Islet of Langerhans (tissue), 1 donor: ENCODE results near the gene CCR6.

Experiments
- FAIRE-seq: peaks from one replicate; lab custom pipeline; 2011; peaks lifted over from hg19 to GRCh38; lab: Jason Lieb, UNC

Gene CCR6

DNA sequence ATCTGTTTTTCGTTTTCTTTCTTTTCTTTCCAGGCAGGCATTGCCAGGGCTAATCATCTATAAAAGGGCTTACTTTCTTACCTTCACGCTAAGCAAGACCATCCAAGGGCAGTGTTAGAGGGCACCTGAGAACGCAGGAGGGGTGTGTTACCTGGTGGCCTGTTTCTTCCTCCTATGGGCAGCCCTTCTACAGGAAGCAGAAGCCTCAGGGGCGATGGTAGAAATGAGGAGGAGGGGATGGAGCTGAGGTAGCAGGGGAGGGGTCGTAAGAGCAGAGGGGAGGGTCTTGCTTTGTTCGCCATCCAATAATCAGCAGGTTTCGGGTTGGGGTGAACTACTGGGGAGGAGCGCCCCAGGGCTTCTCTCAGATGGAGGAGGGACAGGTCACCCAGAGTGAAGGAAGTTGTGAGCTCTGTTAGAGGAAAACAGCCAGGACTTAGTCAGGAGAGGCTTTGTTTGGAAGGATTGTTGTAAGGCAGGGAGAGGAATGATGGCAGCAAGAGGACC lies 1.5 kb upstream of the CCR6 start:
- FAIRE-seq, result no peak

DNA sequence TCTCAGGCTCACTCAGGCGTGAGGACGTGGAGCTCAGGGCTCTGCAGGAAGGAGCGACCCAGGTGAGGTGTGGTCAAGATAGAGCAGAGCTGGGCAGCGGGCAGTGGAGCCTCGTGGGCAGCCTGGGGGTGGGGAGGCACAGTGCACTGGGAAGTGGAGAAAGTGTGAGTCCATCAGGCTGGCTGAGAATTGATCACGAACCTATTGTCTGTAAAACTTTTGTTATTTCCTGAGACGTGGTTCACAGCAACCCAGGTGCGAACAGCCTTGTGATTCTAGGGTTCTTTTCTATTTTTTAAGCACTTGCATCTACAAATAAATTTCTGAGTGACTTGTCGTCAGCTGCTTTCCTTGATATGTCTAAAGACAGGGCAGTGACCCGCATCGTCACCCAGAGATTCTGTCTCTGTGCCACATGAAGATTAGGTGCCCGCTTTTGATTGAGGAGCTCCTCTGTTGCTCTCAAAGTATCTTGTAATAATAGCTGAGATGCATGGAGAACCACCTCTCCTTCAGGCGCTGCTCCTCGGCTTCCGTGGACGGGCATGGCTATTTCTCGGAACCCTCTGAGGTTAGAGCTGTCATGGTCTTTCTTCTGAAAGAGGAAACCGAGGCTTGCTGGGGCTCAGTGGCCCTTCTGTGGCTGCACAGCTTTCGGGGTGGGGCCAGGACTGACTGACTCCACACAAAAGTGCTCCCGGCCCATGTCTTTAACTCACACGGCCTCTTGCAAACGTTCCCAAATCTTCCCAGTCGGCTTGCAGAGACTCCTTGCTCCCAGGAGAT lies 662 bp upstream of the CCR6 start:
- no peak for FAIRE-seq

DNA sequence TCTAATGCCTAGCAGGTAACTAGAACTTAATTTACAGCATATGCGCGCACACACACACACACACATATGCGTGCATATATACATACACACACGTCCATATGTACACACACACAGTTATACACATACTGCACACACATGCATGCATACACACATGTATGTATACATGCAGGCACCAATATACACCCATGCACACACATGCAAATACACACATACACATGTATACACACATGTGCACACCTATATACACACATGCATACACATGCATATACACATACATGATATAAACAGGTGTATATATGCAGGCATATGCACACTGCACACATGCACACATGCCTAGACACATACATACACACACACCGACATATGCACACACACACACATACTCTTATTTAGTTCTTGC lies 1.9 kb downstream of the CCR6 start:
- FAIRE-seq, result no peak

DNA sequence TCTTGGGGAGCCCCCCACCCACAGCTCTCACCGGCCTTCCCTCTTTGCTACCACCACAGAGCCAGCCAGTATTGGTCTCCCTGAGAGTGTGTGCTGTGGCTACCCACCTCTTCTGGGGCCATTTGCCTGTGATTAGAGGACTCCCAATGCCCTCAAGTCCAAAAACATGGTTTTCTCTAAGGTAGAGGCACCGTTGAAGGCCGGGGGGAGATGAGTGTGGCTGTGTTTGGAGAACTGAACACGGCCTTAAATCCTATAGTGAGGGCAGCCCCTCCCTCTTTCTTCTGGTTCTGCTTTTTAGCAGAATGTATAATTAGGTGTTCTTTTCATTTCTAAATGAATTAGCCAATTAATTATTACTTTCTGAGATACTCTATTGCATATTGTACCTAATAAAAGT lies 2.5 kb downstream of the CCR6 start:
- no peak for FAIRE-seq

DNA sequence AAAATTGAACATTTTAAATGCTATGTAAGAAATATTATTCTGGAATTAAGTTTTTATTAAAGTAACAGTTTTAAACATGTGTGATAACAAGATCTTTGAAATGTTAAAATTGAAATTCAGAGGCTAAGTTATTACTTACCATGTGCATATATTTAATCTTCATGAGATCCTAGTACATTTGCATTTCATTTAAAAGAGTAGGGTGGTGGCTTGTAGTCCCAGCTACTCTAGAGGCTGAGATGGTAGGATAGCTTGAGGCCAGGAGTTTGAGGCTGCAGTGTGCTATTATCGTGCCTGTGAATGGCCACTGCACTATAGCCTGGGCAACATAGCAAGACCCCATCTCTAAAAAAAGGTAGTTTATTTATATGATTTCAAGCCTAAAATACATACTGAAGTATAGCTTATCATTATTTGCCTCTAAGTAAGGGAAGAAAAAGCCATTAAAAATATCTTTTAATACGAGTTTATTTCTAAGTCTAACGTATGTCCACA lies 3.0 kb downstream of the CCR6 start:
- no peak for FAIRE-seq

DNA sequence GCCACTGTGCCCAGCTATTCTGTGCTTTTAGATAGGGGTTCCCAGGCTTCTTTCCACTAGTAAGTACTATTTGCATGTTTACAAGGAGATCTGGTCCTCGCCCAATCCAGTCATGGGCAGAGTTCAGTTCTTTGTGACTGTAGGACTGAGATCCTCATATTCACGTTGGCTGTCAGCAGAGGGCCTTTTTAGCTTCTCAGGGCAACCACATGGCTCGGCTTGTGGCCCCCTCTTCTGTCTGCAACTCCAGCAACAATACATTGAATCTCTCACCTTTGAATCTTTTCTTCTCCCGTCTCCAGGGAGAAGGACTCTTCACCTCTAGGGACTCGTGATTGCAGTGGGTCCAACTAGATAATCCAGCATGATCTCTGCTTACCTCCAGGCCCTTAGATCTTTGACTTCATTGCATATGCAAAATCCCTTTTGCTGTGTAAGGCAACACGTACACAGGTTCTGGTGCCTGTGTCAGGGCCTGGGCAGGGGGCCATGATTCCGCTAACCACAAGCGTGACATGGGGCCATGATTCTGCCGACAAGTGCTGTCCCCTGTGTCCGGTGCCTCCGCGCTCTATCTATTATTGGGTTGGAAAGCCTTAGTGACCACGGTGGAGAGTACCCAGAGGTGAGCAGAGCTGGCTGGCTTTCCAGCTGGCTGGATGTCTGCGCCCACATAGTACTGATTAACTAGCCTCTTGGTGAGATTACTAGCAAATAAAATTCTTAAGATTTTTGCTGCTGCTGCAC lies 5.1 kb downstream of the CCR6 start:
- no peak for FAIRE-seq

DNA sequence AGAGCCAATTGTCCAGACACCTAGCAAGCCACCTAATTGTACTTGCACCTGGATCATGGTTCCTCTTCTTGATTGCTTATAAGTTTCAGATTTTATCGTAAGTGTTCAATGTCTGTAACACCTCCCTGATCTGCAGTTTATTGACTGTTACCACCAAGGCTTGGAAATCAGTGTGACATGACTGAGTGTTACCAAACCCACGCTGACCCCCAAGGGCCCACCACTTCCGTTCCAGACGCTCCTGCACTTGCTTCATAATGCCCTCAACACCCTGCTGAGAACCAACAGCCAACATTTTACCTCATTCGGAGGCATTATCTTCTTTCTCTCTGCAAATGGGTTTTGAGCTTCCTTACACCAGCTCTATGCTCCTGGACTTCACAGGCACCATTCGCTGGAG lies 6.3 kb downstream of the CCR6 start:
- FAIRE-seq, result no peak

DNA sequence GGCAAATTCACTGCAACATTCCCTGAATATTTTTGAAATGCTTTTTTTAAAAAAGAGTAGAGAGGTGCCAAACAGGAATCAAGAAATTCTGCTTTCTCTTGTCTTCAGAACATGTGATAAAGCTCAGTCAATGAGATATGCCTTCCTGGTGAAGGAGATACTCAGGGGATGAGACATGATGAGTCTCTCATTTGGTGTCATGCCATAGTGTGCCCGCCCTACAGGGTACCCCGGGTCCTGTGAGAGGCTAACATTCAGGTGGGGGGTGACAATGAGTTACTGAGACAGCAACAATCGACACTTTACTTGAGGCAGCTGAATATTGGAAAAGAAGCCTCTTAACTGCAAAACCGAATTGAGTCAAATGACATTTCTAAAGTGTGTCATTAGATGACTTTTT lies 6.7 kb downstream of the CCR6 start:
- FAIRE-seq, result no peak

DNA sequence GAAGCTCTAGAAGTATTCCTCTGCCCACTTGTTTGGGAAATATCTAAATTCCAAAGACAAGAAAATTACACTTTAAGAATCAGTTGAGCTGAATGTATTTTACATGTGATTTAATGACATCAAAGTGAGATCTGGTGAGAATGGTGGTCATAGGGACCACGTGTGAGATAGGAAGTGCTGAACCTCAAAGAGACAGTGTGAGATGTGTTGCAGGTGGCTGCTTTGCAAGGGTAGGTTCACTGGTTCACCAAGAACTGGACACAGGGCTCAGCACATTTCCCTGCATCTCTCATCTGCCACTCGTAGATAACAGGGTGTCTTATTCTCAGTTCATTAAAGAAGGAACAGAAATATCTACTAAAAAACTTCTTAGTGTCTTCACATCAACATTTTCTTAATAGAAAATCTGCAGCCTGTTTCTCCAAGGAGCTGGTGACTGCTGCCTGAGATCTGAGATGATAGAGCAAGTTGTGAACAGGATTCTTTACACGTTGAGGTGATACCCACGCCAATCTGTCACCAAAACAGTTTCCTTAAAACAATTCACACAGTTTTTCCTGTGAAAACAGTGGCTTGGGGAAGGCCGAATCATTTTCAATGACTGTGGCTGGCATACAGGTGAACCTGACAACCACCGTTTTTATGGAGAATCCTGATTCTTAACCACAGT lies 7.2 kb downstream of the CCR6 start:
- no peak for FAIRE-seq

DNA sequence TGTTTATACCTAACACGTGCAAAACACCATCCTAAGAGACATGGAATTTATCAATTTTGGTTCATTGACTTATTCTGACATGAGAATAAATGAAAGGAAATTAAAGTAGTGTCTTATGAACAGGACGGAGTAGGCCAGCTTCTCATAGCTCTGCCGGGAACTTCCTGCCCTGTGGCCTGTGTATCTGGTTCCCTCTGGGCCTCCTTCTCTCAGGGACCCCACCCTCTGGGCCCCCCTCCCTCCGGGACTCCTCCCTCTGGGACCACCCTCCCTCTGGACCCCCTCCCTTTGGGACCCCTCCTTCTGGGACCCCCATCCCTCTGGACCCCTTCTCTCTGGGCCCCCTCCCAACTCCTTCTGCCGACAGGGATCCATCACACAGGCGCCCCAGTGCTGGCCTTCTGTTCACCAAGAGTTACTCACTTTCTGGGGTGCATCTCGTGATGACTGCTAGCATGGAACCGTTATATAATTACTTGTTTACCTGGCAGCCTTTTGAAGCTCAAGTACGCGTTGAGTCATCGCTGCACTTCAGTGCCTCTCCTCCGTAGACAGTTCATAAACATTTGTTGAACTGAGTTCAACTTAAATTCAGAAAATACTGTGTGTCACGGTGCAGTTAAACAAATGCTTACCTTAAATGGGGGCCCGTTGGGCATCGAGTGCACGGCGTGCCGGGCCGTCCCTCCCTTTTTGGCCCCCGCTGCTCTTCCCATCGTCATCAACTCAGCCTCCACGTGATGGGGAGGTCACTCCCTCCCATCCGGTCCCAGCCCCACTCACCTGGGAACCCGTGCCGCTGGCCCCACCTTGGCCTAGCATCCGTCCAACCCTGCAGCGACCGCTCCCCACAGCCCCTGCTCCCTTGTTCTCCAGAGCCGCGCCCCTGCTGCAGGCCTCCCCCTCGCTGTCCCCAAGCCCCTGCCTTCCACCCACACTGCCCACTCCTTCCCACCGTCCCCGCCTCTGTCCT lies 8.1 kb downstream of the CCR6 start:
- FAIRE-seq, result no peak

DNA sequence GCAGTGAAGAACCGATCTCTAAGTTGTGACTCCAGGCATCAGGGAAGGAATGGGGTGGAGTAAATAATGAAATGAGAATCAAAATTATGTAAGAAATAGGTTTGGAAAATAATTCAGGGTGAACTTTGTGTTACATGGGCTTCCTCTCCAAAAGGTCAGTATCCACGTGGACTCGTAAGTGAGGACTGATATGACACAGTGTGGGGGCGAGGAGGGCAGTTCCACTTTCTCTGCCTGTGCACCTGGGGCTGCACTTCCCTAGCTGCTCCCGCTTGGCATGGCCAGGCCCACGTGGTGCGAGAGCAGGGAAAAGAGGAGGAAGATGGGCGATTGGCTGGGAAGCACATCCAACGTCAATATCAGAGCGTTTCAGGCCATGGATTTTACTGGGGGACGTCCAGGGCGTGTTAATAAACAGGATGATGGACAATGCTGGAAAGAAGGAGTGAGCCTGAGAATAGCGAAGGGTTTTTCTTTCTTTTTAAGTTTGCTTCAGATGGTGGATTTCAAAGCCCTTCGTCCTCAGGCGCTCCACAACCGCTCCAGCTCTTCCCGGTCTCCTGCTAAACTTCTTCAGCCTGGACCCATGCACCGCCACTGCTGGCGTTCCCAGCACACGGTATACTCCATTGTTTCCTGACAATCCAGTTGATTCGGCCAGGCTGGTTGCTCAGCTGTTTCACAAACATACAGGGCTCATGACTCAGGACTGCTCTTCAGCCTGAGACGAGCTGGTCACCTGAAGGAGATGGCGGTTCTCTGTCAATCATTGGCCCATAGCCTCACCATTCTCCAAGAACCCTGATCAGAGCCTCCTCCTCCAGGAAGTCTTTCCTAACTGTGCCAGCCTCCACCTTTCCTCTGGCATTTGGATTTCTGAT lies 11.8 kb downstream of the CCR6 start:
- FAIRE-seq, result no peak

DNA sequence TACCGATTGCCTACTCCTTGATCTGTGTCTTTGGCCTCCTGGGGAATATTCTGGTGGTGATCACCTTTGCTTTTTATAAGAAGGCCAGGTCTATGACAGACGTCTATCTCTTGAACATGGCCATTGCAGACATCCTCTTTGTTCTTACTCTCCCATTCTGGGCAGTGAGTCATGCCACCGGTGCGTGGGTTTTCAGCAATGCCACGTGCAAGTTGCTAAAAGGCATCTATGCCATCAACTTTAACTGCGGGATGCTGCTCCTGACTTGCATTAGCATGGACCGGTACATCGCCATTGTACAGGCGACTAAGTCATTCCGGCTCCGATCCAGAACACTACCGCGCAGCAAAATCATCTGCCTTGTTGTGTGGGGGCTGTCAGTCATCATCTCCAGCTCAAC lies 13.5 kb downstream of the CCR6 start:
- FAIRE-seq, result no peak

DNA sequence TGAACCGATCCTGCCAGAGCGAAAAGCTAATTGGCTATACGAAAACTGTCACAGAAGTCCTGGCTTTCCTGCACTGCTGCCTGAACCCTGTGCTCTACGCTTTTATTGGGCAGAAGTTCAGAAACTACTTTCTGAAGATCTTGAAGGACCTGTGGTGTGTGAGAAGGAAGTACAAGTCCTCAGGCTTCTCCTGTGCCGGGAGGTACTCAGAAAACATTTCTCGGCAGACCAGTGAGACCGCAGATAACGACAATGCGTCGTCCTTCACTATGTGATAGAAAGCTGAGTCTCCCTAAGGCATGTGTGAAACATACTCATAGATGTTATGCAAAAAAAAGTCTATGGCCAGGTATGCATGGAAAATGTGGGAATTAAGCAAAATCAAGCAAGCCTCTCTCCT lies 14.2 kb downstream of the CCR6 start:
- FAIRE-seq, result no peak

DNA sequence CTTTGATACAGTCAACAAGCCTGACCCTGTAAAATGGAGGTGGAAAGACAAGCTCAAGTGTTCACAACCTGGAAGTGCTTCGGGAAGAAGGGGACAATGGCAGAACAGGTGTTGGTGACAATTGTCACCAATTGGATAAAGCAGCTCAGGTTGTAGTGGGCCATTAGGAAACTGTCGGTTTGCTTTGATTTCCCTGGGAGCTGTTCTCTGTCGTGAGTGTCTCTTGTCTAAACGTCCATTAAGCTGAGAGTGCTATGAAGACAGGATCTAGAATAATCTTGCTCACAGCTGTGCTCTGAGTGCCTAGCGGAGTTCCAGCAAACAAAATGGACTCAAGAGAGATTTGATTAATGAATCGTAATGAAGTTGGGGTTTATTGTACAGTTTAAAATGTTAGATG lies 15.0 kb downstream of the CCR6 start:
- FAIRE-seq, result no peak

DNA sequence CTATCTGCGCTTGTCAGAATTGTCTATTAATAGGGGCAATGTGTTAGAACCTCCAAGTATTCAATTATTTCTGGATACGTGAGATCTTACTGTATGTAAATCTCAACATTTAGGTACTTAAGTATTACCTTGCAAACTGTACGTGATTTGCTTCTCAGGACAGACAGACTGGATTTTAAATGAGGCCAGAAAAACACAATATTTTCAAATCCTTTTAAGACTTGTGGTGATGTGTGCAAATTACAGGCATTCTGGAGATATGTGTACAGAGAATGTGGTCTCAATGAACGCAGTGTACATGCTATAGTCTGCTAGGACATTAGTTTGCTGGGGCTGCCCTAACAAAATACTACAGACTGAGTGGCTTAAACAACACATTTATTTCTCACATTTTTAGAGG lies 16.9 kb downstream of the CCR6 start:
- no peak for FAIRE-seq

DNA sequence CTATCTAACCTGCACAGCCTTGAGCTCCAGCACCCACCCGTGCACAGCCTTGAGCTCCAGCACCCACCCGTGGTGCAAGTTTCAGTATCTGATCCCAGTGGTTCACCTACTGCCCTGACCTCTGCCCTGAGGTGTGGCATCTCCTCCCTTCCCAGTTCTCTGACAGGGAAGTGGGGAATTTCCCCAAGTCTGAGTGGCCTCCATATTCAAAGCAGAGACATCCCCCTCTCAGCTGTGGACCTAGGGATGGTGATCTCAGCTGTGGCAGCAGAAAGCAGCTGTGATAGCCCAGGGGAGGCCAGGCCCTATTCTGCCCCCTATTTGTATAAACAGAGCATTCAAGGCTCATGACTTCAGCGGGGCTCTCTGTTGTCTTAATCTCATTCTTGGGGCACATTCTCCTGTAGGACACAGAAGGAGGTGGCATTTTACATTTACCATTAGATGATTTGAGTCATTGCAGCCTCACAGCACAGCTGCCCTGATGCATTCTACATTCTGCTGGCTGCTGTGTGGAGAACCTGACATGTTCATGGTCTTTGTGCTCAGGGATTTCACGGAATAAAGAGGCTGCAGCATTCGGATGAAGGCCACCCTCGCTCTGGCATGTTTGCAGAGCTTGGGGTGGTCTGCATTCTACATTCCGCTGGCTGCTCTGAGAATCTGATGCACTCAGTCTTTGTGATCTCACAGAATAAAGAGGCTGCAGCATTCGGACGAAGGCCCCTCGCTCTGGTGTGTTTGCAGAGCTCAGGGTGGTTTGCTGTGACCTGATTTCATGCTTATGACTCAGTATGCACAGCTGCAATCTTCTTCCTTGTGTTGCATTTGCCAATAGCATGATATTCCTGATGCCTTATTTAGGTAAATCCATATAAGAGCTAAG lies 17.9 kb downstream of the CCR6 start:
- no peak for FAIRE-seq

DNA sequence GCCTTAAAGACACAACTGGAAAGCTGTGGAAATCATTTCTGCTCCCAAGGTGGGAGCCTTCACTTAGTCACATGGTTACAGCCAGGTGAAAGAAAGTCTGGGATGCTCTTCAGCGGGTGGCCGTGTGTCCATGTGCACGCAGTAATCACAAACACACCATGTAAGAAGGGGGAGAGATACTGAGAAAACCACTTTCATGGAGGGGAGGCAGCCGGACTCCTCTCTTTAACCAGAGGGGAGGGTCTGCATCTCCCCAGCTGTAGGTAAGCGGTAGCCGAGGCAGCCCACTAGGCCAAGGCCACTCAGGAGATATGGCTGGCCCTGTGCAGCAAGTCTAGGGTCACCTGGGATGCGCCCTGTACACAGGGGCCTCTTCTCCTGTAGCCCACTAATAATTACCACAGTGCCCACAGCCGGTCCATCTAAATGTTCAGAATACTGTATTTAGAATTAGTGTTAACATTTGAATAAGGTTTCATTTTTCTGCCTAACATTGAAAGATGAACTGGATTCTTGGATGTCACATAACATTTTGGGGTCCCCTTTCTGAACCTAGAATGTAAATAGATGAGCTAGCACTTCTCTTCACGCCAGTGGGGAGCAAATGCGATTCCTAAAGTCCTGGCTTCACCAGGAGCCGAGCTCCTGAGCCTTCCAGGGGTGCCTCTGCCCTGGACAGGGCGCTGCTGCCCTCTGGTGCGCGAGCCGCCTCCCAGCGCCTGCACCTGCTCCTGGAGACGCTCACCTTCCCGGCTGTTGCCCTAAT lies 19.0 kb downstream of the CCR6 start:
- FAIRE-seq, result no peak

DNA sequence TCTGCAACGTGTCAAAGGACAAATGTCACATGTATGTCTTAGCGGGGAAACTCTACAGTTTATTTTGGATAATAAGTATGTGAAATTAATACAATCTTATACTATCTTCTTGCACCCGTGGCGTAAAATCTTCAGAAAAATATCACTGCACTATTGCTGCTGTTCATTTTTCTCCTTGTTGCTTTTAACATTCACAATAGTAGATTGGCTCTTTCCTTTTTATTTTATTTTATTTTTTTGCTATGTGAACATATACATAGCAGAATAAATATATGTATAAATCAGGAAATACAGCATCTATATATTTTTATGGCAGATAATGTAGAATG lies 19.5 kb downstream of the CCR6 start:
- no peak for FAIRE-seq

DNA sequence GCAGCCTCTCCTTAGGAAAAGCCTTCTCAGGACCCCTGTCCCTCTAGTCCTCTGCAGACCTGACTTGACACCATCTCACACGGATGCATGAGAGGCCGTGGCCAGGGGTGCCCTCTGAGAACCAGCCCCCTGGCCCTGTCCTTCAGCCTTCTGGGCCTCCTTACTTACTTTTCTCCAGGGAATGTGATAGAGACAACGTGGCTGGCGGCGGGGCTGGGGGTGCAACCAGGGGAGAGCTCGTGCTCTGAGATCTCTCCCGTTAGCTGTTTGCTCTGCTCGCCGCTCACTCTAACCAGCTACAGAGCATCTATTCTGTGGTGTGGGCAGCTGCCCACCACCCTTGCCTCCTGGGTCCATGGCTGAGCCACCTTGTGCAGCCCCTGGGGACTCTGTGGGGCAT lies 20.1 kb downstream of the CCR6 start:
- no peak for FAIRE-seq
